NCI-H82 treated with DMSO at 0.1 percent for 48 hours (cell line): ENCODE measurements around the gene LAP3.
A peak's percentile ranks its signal among the peaks of the same experiment; 100 is the strongest.
"Not testable (repeated sequence)": the region's sequence is repeated elsewhere in the genome, so short reads cannot be mapped to it uniquely, and the experiment has no call there.

ENCODE experiments used
- DNase-seq: peaks from one replicate; lab custom pipeline; 2025; ENCODE audit not compliant: unreplicated experiment; lab: John Stamatoyannopoulos, UW

LAP3 gene

DNA sequence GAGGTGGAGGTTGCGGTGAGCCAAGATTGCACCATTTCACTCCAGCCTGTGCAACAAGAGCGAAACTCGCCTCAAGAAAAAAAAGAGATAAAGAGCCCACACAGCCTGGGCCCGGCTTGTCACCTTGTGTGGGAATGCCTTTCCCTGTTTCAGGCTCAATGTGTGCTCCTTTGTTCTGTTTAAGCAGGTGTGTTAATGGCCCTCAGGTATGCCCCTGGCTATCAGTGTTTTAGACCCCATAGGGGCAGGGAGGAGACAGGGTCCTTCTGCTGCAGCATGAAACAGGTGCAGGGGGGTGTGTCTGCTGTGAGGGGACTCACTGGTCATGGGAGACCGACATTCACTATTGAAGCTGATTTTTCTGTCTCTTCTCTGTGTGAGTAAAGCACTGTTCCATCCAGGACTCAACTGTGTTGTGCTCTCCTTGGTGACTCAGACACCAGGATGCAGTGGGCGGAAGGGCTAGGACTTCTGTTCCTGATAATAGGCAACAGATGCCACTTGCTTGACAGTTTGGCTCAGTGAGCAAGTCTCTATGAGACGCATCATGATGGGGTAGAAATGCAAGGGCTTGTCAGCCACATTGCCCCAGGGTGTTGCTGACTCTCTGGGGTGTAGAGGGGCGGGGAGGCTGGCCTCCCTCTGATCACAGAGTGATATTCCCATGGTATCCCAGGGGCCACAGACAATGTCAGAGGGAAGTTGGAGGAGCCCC, 15.6 kb upstream of the LAP3 start:
- DNase-seq, result no peak

- DNase-seq, result no peak
These were observed 14.8 kb upstream of the LAP3 start for GRCh38 chr4:17562157-17562556.

GRCh38 chr4:17565846-17566245, 11.2 kb upstream of the LAP3 start:
- DNase-seq, result no peak

DNA sequence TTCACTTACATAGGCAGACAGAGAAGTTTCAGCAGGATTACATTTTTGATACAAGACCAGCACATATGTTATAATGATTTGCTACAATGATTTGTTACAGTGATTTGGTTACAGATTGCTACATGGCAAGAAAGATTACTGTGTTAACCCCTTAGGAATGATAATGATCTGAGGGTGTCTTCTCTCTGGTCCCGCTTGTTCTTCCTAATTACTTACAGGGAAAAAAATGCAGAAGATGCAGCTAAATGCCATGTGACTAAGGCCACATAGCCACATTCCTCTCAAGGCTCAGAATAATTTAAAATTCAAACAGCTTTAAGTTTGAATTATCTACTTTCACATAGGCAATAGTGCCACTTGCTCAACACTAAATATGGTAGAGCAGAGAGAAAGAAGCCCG, 9.7 kb upstream of the LAP3 start:
- DNase-seq, result no peak

DNA sequence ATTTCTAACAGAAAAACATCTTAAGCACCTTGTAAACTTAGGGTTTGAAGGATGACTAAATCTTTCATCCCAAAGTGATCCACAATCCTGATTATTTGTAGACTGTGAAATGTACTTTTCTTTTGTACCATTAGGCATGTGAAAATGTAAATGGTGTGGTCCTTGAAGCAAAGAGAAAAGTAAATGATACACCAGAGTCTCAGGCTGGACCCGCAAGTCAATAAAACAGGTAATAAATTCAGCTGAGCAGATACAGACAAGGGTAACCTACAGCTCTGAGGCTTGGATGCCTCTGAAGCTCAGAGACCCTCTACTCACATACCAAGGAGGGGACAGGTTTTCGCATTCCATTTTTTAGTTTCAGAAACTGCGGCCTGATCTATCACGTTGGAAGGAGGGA, 2.8 kb upstream of the LAP3 start:
- no peak for DNase-seq

GRCh38 chr4:17575177-17575576, 1.8 kb upstream of the LAP3 start:
- not testable (repeated sequence) for DNase-seq

GRCh38 chr4:17577665-17578481, 875 bp downstream of the LAP3 start:
- no peak for DNase-seq

DNA sequence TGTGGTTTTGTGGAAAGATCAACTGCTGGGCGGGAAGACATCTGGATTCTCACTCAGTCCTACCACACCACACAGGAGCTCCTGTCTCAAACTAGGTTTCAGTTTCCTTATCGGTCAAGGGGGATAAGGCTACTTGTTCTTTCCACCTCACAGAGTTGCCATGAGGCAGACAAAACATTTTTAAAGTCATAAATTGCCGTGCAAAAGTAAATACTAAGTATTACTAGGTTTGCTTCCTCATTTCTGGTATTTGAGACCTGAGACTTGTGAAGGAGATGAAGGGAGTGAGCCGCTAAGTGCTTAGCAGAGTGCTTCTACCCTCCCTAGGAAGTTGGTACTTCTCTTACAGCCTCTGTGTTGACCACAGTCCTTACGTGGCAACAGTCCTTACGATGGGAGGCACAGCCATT, 1.5 kb downstream of the LAP3 start:
- no peak for DNase-seq

- DNase-seq, result no peak
These were observed 4.0 kb downstream of the LAP3 start for GRCh38 chr4:17580969-17581368.

DNA sequence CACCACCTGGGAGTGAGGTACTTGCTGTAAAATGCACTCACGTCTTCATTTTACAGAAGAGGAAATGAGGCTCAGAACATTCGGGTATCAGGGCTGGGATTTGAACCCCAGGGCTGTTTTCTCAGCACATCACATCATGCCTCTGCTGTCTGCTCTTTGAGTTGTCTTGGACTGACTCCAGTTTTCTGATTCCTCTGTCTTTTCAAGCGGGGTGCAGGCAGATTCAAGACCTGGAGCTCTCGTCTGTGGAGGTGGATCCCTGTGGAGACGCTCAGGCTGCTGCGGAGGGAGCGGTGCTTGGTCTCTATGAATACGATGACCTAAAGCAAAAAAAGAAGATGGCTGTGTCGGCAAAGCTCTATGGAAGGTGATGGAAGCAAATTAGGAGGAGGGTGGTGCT, 6.3 kb downstream of the LAP3 start:
- no peak for DNase-seq

DNA sequence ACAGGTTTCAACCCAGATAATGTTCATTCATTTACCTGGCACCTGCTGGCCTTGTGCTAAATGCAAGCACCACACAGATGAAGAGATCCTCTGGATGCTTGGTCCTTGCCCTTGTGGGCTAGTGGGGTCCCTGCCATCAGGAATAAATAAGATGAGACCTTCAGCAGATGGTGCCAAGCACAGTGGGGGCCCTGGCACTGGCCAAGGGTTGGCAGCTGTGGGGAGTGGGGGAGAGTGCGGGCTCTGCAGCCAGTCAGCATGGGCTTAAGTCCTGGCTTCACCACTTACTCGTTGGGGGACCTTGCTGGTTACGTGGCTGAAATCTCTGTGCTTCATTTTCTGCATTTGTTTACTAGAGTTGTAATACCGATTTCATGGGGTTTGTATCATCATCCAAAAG, 6.9 kb downstream of the LAP3 start:
- no peak for DNase-seq

- DNase-seq, result no peak
These were observed 7.7 kb downstream of the LAP3 start for GRCh38 chr4:17584521-17585213.

- no peak for DNase-seq
These were observed 10.3 kb downstream of the LAP3 start for GRCh38 chr4:17587094-17587822.

DNA sequence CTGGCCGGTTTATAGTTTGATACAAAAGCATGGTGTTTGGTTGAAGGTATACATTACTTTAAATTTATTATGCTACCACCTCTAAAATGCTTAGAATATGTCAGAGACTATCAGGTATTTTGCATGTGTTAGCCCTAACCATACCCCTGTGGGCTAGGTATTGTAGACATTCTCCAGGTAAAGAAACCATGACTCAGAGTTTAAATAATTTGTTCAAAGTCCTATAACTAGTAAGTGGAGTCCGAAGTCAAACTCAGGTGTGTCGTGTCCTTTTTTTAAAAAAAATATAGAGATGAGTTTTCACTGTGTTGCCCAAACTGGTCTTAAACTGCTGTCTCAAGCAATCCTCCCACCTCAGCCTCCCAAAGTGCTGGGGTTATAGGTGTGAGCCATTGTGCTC, 12.4 kb downstream of the LAP3 start:
- DNase-seq, result no peak

GRCh38 chr4:17595471-17596005, 18.5 kb downstream of the LAP3 start:
- no peak for DNase-seq

DNA sequence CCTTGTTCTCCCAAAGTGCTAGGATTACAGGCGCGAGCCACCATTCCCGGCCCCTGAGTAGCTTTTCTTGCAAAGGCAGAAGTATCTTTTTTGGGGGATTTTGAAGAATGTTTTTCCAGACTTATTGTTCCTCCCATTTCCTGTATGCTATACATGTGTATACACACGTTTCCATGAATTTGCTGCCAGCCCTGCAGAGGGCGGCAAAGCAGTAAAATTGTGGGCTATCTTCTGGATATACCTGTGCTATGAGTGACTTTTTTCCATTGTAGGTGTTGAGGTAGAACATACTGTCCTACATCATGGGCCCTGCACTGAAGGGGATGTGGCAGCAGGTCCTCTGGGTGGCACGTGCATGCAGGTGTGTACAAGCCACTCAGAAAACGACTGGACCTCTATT, 20.5 kb downstream of the LAP3 start:
- no peak for DNase-seq

DNA sequence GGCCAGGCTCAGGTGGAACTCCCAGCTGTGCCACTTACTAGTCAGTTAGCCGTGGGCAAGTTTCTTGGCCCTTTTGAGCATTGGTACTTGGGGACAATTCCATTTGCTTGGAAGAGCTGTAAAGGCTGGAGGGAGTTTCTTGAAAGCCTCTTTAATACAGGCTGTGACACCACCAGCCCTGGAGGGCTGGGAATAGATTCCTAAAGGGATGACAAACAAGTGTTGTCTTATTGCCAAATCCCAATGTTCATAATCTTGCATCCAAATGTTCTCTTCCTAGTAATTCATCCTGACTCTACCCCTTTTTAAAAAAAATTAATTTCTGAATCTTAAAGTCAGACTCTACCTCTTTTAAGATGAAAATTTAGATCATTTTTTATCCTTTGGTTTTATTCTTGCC, 22.8 kb downstream of the LAP3 start:
- DNase-seq, result no peak

DNA sequence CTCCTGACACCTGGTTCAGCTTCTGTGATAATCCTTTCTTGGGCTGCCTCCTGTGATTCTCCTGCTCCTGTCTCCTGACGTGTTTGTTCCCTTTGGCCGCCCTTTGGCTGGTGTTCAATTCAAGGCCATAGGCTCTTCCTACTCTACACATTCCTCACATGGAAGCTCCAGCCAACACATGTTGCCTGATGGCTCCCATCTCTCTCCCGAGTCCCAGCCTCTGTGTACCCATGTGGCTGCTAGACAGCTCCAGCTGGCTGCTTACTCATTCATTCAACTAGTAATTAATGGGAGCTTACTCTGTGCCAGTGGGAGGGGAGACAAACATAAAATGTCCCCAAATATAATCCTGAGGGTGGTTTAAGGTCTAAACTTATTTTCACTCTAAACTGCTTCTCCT, 28.2 kb downstream of the LAP3 start:
- no peak for DNase-seq

DNA sequence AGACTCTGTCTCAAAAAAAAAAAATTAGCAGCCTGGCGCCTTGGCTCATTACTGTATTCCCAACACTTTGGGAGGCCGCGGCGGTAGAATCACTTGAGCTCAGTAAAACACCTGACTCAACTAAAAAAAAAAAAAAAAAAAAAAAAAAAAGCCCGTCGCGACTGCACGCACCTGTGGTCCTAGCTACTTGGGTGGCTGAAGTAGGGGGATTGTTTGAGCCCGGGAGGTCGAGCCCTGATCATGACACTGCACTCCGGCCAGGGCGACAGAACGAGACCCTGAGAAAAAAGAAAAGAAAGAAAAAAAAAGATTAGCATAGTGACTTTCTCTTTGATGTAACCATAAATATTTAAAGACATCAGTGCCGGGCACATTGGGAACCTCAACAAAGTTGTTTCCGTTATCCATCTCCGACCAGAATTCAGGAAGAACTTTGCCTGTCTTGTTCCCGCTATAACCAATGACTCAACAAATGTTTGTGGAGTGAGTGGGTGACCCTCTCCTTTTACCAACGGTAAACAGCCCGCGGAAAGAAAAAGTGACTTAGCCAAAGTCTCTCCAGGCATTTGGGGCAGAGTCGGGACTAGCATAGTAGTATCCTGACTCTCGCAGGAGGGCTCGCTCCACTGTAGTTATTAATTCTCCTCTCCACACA, 36.9 kb downstream of the LAP3 start:
- no peak for DNase-seq

DNA sequence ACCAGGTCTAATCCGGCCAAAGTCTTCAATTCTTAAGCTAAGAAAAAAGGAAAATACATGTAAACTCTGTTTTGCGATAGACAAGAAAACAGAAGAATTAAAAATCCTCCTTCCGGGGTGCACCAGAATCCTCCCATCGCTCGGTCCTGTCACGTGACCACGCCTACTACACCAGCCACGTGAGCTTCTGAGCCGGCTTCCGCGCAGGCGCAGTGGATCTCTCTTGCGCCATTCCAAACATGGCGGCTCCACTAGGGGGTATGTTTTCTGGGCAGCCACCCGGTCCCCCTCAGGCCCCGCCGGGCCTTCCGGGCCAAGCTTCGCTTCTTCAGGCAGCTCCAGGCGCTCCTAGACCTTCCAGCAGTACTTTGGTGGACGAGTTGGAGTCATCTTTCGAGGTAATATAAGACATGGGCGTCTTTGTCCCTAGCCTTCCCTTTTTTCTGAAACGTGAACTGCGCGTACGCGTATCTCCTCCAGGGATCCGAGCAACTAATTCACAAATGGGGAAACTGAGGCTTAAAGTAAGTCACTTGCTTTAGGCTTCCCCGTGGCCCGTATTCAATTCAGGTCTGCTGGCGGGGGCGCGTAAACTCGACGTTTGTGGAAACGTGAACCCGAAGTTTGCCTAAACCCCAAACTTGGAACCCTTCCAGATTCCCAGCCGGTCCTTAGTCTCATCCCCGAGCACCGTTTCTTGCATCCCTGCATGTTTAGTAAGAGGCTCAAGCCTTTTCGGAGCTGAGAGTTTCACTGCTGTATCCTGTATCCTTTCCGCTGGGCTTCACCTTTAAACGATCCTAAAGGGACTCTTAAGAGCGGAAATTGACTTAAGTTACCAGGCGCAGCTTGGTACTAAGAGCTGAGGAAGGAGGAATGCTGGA, 37.7 kb downstream of the LAP3 start, which contains the start of gene MED28:
Gene MED28 (plus strand): TSS at position 226 of the 884 bp plus-strand sequence. CDS start 14 bp downstream, at position 240.
- DNase-seq, result peak; percentile 63
